Tibial artery (tissue), 4 donors: Measurements from ENCODE around the gene CACNA1D.

ENCODE experiments used
- DNase-seq, 2 donors: peaks; one replicate each; pipeline ENCODE4 v3.0.0-alpha.2; 2019
- H3K27ac ChIP-seq, 2 donors: fragments of 200-600 bp; sonication (generic) in 1 of 2; 1 replicate in 1 of 2; 2 replicates in 1 of 2; pipeline ENCODE4 v1.5.1; 2018 to 2019; ENCODE audit warnings: mild to moderate bottlenecking in 1 of 2
- H3K27me3 ChIP-seq, 2 donors: fragments of 200-600 bp; sonication (generic) in 1 of 2; one replicate each; pipeline versions ENCODE4 v1.5.1 to v1.6.0; 2016 to 2019
- H3K36me3 ChIP-seq, 3 donors: fragments of 200-600 bp; sonication (generic) in 2 of 3; one replicate each; pipeline ENCODE4 v1.5.1; 2016 to 2019; ENCODE audit warnings: mild to moderate bottlenecking in 2 of 3
- H3K4me1 ChIP-seq, 4 donors: fragments of 200-600 bp; sonication (generic) in 2 of 4; 1 replicate in 3 of 4; 2 replicates in 1 of 4; pipeline ENCODE4 v1.5.1; 2016 to 2019
- H3K4me3 ChIP-seq, 2 donors: fragments of 200-600 bp; sonication (generic) in 1 of 2; 1 replicate in 1 of 2; 2 replicates in 1 of 2; pipeline ENCODE4 v1.5.1; 2018 to 2019; ENCODE audit warnings: mild to moderate bottlenecking in 2 of 2
- H3K9me3 ChIP-seq, 3 donors: fragments of 200-600 bp; sonication (generic) in 1 of 3; one replicate each; pipeline ENCODE4 v1.5.1; 2016 to 2019
- CTCF ChIP-seq, 2 experiments: fragments of 200-600 bp in 1 of 2; fragments of 450-650 bp in 1 of 2; IDR thresholded peaks; one replicate each; pipeline ENCODE4 v1.5.1; 2017 to 2019; ENCODE audit warnings: antibody characterized with exemption in 2 of 2, mild to moderate bottlenecking in 1 of 2, moderate library complexity in 1 of 2
- intact Hi-C: fragments of 100-400 bp; cut with DNase I; formaldehyde crosslinking; loops from one replicate; pipeline ENCODE4 v1.15.0; 2023; ENCODE audit warnings: low total_unique reads

Gene CACNA1D

GRCh38 chr3:53804697-53805462 lies 310.5 kb downstream of the CACNA1D start:
- H3K36me3 ChIP-seq = no peaks in the 10 kb centered on the region
- TF ChIP-seq CTCF (IDR thresholded peaks at IDR 0.05) = no peak
- peaks cover 0 to 20% (median 14%) of the 10 kb centered on the region in 4 donors for H3K4me1 ChIP-seq
- intact Hi-C loops = no loop called here
- no peak overlapping the region for H3K4me3 ChIP-seq
- no peaks in the 10 kb centered on the region for H3K9me3 ChIP-seq
- no peak overlapping the region for H3K27ac ChIP-seq
- no peaks in the 10 kb centered on the region for H3K27me3 ChIP-seq
- peak in 1 of 2 donors; percentile 49 for DNase-seq

DNA sequence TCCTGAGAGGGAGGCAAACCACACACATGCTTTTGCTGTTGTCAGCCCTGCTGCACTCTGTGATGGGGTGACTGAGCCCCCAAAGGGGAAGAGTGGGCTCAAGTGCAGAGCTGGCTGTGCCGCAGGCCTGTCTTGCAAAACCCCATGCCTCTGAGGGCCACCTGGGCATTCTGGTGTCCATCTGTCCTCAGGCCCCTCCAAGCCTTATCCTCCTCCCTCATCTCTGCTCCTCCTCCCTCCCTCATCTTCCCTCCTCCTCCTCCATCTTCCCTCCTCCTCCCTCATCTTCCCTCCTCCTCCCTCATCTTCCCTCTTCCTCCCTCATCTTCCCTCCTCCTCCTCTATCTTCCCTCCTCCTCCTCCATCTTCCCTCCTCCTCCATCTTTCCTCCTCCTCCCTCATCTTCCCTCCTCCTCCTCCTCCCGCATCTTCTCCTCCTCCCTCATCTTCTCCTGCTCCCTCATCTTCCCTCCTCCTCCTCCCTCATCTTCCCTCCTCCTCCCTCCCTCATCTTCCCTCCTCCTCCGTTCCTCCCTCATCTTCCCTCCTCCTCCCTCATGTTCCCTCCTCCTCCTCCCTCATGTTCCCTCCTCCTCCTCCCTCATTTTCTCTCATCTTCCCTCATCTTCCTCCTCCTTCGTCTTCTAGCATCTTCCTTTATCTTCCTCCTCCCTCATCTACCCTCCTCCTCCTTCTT lies 311.2 kb downstream of the CACNA1D start:
- no peak for DNase-seq
- Histone ChIP-seq H3K4me1 (peaks cover 0 to 20% (median 14%) of the 10 kb centered on the region in 4 donors), H3K4me3 (no peak overlapping the region), H3K27me3 (no peaks in the 10 kb centered on the region), H3K27ac (no peak overlapping the region), H3K36me3 (no peaks in the 10 kb centered on the region), H3K9me3 (no peaks in the 10 kb centered on the region)
- no peak for TF ChIP-seq CTCF (IDR thresholded peaks at IDR 0.05)
- intact Hi-C loops = no loop called here

DNA sequence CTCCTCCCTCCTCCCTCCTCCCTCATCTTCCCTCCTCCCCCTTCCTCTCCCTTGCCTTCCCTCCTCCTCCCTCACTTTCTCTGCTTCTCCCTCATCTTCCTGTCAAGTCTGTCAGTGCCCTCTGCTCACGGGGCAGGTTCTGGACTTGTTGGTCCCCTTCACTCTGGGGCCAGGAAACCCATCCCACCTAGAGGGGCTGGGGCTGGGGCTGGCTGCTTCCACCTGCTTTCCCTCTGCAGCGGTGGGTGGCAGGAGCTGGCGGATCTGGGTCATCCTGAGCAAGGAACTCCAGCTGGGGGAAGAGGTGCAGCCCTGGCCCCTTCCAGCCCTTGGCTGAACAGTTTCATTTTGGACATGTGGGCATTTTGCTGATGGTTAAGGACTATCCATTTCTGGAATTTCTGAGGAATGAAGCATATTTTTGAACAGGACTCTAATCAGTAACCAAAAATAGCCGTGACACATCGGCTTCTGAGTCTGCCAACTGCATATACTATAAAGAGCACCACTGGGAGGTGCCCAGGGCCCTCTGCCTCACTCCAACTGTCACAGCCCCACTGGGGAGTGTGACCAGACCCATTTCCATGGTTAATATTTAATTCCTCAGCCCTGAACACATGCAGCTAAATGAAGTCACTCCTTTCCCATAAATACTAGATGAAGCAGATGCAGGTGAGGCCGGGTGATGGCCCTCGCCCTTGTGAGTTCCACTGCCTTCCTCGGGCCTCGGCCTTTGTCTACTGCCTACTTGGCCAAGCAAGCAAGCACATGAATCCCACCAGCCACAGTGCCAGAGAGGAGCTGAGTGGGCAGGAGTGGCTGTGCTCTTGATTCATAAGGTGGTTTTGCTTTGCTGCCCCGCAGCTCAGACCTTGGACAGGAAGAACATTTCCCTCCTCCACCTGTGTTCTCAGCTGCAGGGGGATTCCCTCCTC lies 312.0 kb downstream of the CACNA1D start:
- no peaks in the 10 kb centered on the region for H3K36me3 ChIP-seq
- peak in 1 of 2 donors; percentile 53 for DNase-seq
- no peaks in the 10 kb centered on the region for H3K27me3 ChIP-seq
- no peak overlapping the region for H3K4me3 ChIP-seq
- peaks cover 0 to 20% (median 14%) of the 10 kb centered on the region in 4 donors for H3K4me1 ChIP-seq
- intact Hi-C loops = no loop called here
- no peaks in the 10 kb centered on the region for H3K9me3 ChIP-seq
- H3K27ac ChIP-seq = no peak overlapping the region
- TF ChIP-seq CTCF (IDR thresholded peaks at IDR 0.05) = no peak

DNA sequence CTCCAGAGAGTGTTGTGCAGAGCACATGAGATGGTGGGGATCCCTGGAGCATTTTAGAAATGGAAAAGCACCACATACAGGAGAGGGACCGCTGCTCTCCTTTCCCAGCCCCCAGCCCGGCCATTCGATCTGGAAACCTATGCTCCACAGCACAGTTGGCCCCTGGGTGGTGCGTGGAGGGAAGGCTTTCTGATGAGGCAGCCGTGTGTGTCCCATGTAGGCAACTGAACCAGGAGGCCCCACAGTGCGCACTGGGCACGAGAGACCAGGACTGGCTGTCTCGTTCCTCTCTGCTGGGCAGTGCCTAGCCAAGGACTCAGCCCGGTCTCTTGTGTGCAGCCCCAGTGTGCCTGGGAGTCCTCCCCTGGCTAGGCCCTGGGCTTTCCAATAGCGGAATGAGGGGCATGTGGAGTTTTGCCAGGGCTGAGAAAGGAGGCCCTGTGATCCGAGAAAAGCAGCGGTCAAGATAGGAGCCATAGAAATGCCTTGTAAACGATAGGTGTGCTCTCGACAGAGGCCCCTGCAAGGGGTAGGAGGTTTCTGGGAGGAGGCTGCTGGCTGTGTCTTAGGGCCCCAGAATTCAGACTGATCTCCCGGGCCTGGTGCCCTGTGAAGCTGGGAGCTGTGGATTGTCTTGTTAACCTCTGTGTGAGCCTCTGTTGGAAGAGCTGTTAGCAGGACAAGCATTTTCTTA lies 312.9 kb downstream of the CACNA1D start:
- Histone ChIP-seq H3K27me3 (no peaks in the 10 kb centered on the region), H3K36me3 (no peaks in the 10 kb centered on the region), H3K9me3 (no peaks in the 10 kb centered on the region), H3K4me3 (no peak overlapping the region), H3K27ac (no peak overlapping the region), H3K4me1 (peaks cover 0 to 20% (median 14%) of the 10 kb centered on the region in 4 donors)
- DNase-seq = peak in 1 of 2 donors; percentile 49
- intact Hi-C loops = no loop called here
- TF ChIP-seq CTCF (IDR thresholded peaks at IDR 0.05) = no peak

- H3K27me3 ChIP-seq = no peaks in the 10 kb centered on the region
- no peak overlapping the region for H3K4me3 ChIP-seq
- H3K27ac ChIP-seq = no peak overlapping the region
- no peak for DNase-seq
- TF ChIP-seq CTCF (IDR thresholded peaks at IDR 0.05) = no peak
- H3K36me3 ChIP-seq = no peaks in the 10 kb centered on the region
- peaks cover 0 to 20% (median 14%) of the 10 kb centered on the region in 4 donors for H3K4me1 ChIP-seq
- intact Hi-C loops = no loop called here
- no peaks in the 10 kb centered on the region for H3K9me3 ChIP-seq
Measured at GRCh38 chr3:53808496-53808895, 314.1 kb downstream of the CACNA1D start.
